Astrocyte of the cerebellum (primary cell): ENCODE measurements around the gene EIPR1.

Source experiments
- DNase-seq: peaks from one replicate; pipeline ENCODE4 v3.0.0-alpha.2; 2011; ENCODE audit warnings: low read depth
- H3K4me3 ChIP-seq: 2 replicates; pipeline ENCODE4 v1.5.1; 2011; ENCODE audit warnings: mild to moderate bottlenecking, low read depth, low read length, moderate library complexity
- in situ Hi-C: cut with HindIII; loops from 2 replicates; pipeline ENCODE4 v1.10.0; 2017; ENCODE audit warnings: low sequenced_read_pairs
- TF ChIP-seq, protein P1 (sequence below): IDR thresholded peaks from 2 replicates; pipeline ENCODE4 v1.5.1; 2012; ENCODE audit warnings: low read length, low read depth, moderate library complexity, mild to moderate bottlenecking; ENCODE audit errors: missing control alignments

Gene EIPR1

DNA sequence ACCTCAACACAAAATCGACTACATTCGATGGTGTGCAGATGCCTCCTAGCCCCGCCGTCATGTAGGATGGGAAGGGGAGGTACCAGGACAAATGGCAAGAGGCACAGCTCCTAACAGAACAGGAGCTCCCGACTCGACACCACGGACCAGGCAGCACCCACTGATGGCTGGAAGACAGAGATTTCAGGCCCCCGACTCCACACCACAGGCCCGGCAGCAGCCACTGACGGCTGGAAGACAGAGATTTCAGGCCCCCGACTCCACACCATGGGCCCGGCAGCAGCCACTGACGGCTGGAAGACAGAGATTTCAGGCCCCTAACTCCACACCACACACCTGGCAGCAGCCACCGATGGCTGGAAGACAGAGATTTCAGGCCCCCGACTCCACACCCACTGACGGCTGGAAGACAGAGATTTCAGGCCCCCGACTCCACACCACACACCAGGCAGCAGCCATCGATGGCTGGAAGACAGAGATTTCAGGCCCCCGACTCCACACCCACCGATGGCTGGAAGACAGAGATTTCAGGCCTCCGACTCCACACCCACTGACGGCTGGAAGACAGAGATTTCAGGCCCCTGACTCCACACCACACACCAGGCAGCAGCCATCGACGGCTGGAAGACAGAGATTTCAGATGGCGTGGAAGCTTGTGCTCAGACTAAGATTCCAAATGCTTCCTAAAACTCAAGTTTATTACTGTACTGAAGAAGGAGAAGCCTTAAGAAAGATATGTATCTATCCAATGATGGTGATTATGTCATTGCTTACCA, 135.5 kb downstream of the EIPR1 start:
- DNase-seq: no peak
- H3K4me3 ChIP-seq: no peak overlapping the region
- TF ChIP-seq, protein P1, sequence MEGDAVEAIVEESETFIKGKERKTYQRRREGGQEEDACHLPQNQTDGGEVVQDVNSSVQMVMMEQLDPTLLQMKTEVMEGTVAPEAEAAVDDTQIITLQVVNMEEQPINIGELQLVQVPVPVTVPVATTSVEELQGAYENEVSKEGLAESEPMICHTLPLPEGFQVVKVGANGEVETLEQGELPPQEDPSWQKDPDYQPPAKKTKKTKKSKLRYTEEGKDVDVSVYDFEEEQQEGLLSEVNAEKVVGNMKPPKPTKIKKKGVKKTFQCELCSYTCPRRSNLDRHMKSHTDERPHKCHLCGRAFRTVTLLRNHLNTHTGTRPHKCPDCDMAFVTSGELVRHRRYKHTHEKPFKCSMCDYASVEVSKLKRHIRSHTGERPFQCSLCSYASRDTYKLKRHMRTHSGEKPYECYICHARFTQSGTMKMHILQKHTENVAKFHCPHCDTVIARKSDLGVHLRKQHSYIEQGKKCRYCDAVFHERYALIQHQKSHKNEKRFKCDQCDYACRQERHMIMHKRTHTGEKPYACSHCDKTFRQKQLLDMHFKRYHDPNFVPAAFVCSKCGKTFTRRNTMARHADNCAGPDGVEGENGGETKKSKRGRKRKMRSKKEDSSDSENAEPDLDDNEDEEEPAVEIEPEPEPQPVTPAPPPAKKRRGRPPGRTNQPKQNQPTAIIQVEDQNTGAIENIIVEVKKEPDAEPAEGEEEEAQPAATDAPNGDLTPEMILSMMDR: no peak
- in situ Hi-C loops: no loop called here

DNA sequence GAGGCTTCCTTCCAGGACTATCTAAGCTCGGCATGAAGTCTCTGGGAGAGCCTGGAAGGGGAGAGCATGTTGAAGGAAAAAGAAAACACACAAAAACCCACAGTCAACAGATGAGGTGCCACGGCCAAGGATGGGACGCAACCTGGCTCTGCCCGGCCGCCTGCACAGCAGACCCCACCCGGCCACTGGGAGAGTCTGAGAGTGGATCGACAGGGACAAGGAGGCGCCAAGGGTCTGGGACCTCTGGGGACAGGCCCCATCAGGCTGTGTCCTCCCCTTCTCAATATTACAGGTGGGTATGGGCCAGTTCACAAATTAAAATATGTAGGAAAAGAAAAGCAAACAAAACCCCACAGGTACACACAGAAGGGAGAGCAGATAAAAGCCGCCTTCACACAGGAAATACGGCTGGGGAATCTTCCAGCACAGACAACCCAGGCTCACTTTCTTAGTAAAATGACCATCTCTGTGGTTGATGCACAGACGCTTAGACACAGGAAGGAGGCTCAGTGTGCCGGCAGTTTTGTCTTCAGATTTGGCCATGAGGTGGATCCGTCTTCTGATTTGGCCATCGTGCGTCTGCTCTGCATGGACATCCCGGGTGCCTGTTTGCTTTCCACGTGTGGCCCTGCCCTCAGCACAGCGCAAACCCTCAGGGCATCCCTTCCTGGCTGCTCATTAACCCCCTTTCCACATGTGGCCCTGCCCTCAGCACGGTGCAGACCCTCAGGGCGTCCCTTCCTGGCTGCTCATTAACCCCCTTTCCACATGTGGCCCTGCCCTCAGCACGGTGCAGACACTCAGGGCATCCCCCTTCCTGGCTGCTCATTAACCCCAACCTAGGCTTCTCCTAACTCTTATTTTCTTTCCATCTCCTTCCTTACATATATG, 138.4 kb downstream of the EIPR1 start:
- H3K4me3 ChIP-seq: no peak overlapping the region
- TF ChIP-seq, protein P1: no peak
- in situ Hi-C loops: no loop called here
- DNase-seq: no peak

DNA sequence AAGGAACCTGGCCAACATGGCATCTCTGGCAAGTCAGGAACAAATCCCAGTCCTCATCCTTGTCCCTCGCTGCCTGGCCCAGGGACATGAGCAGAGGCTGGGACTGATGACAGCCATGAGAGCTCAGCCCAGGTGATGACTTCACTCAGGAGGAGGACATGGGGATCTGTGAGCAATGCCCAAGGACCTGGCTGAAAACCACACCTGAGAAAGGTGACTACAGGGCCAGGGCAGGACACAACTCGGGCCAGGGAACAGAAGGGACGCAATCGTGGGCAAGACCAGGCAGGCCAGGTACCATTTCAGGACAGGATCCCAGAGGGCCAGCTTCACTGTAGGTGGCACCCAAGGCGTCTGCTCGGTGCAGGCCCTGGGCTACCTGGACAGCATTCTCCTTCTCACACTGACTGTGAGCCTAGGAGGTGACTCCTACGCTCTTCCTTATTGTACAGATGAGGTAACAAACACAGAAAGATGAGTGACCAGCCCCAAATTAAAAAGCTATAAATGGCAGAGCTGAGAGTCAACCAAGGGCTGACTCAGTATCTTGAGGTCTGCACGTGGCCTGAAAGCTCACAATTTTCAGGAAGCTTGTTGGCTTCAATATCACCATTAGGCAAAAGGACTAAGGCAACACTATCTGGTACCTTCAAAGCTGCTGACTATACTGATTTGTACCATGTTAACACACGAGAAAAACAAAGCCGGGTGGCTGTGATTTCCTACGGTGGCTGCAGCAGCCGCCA, 141.1 kb downstream of the EIPR1 start:
- H3K4me3 ChIP-seq: no peak overlapping the region
- in situ Hi-C loops: no loop called here
- DNase-seq: no peak
- TF ChIP-seq, protein P1: no peak

DNA sequence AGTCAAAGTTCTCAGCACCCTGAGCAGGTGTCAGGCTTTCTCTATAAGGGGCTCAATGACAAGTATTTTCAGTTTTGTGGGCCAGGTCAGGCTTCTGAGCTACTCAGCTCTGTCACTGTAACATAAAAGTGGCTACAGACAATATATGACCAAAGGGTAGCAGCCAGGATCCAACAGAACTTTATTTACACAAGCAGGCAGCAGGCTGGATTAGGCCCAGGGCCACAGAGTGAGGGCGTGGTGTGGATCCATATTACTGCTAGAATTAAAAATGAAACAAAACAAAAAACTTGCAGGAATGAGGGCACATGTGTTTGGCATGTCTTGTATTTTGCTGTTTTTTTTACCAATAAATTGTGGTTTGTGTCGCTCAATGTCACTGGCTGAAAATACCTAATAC, 143.7 kb downstream of the EIPR1 start:
- no peak for DNase-seq
- in situ Hi-C loops: no loop called here
- no peak overlapping the region for H3K4me3 ChIP-seq
- TF ChIP-seq, protein P1: no peak

DNA sequence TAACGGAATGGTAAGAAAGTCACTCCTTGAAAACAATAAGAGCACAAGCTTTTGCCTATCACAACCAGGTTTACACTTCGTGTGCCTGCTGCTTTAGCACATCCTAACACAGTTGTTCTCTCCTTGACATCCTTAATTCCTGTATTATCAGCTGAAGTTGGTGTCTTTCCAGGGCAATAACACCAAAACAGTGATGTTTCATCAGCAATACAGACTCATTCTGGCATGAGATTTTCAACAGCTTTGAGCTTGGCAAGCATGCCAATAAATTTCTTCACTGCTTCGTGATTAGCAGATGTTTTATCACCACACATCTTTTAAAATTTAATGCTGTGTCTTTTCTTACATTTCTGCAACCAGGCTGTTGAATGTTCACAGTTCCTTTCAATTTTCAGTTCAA, 148.4 kb downstream of the EIPR1 start:
- H3K4me3 ChIP-seq: no peak overlapping the region
- TF ChIP-seq, protein P1: no peak
- in situ Hi-C loops: no loop called here
- no peak for DNase-seq

DNA sequence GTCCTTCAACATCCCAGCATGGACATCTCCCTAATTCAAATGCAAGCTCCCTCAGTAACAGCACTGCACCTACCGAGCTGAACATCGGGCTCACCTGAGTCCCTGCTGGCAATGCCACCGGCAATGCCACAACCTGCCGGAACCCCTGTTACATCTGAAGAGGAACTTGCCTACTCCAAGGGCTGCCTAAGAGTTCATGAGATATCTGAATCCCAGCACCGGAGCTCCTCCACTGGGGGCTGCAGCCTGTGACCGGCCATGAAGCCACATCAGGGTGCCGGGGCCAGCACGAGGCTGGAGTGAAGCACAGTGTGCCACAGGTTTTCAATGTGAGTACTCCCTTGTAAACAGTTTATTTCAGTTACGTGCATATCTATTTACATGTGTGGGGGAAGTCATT, 152.9 kb downstream of the EIPR1 start:
- in situ Hi-C loops: no loop called here
- H3K4me3 ChIP-seq: no peak overlapping the region
- no peak for DNase-seq
- TF ChIP-seq, protein P1: no peak
